Measurements from ENCODE around the gene FNDC11. TPM values are rescaled to one million over a fixed set of nuclear protein-coding genes. Genes with fewer than 3 reads are reported as not detected.

FNDC11 gene
- total RNA-seq, 1 experiment from 2014 or later, result 2.5 TPM

- H3K56ac ChIP-seq (ENCODE audit: insufficient read length, low read depth, low read length), result no peak overlapping the region
- Mint-ChIP-seq H3K4me3 (no peak overlapping the region), H3K4me1 (peaks cover 3 to 8% of the 10 kb centered on the region in 2 experiments; a peak in 3 of 4 replicates), H3K27me3 (ENCODE audit: low read depth) (no peaks in the 10 kb centered on the region), H3K9me3 (no peaks in the 10 kb centered on the region), H3K36me3 (ENCODE audit: insufficient read depth in 1 of 3, low read depth in 3 of 3) (no peaks in the 10 kb centered on the region), H3K27ac (no peak overlapping the region)
- H3K14ac ChIP-seq (ENCODE audit: insufficient read depth, low read length), result no peak overlapping the region; the same call in 1 of the 2 replicates
- DNase-seq, result no peak
- H3K79me1 ChIP-seq (ENCODE audit: insufficient read depth, low read depth, low read length, poor library complexity, severe bottlenecking), result no peaks in the 10 kb centered on the region
- TF ChIP-seq CTCF (conservative IDR thresholded peaks at IDR 0.05), result no peak
- H3K27me3 ChIP-seq (ENCODE audit: insufficient read depth, low read length), result no peaks in the 10 kb centered on the region
- no peaks in the 10 kb centered on the region for H3K79me2 ChIP-seq (ENCODE audit: insufficient read depth, low read length)
- no peaks in the 10 kb centered on the region for H3K4me1 ChIP-seq (ENCODE audit: insufficient read depth, low read length)
- H4K8ac ChIP-seq (replicated peaks; ENCODE audit: insufficient read length, low read depth, low read length), result no peak overlapping the region
- no peak overlapping the region for H3K18ac ChIP-seq (ENCODE audit: insufficient read length, low read depth, low read length)
- no peak overlapping the region; the same call in 1 of the 2 replicates for H2BK15ac ChIP-seq (ENCODE audit: low read depth, low read length)
- H2BK12ac ChIP-seq (ENCODE audit: insufficient read length, low read depth, low read length), result no peak overlapping the region
- H3T11ph ChIP-seq (ENCODE audit: low read length), result no peak overlapping the region
- no peak overlapping the region for H2AFZ ChIP-seq (ENCODE audit: low read length)
- H3K9me3 ChIP-seq (ENCODE audit: control insufficient read depth, low read depth, low read length), result no peaks in the 10 kb centered on the region
- H4K20me1 ChIP-seq (ENCODE audit: control insufficient read depth, insufficient read depth, insufficient read length), result peaks cover 5% of the 10 kb centered on the region
- no peak overlapping the region for H3K9ac ChIP-seq (ENCODE audit: extremely low read depth, insufficient read length, low read length)
- no peak overlapping the region for H3K4ac ChIP-seq (ENCODE audit: low read depth, low read length)
- no peak overlapping the region for H2AK5ac ChIP-seq (ENCODE audit: insufficient read length, low read length)
- no peak overlapping the region for H3K23ac ChIP-seq (ENCODE audit: insufficient read length, low read depth, low read length)
- H3K27ac ChIP-seq (ENCODE audit: insufficient read length, low read depth, low read length), result no peak overlapping the region
- no peak overlapping the region for H4K91ac ChIP-seq (ENCODE audit: insufficient read length, low read depth, low read length)
- no peak overlapping the region for H2BK120ac ChIP-seq (ENCODE audit: low read depth, low read length, poor library complexity, severe bottlenecking)
- no peaks in the 10 kb centered on the region for H3K23me2 ChIP-seq (ENCODE audit: insufficient read length, low read depth, low read length, poor library complexity, severe bottlenecking)
- no peak overlapping the region for H2BK5ac ChIP-seq (ENCODE audit: insufficient read length, low read length)
- H2BK20ac ChIP-seq (ENCODE audit: low read depth, low read length, poor library complexity, severe bottlenecking), result no peak overlapping the region
- no peak overlapping the region for H4K5ac ChIP-seq (ENCODE audit: insufficient read length, low read depth, low read length)
- H3K4me2 ChIP-seq (ENCODE audit: insufficient read depth, insufficient read length, low read length), result no peak overlapping the region
- WGBS (ENCODE audit: extremely low coverage, insufficient read length, low lambda C conversion rate), result no CpG with 5 or more reads among the region's 28 CpGs
Measured at GRCh38 chr20:63533871-63534393, 20.0 kb upstream of the FNDC11 start.
